Suppressor macrophage treated with lipopolysaccharide for 4 hours (primary cell): ENCODE data around the gene COPRS.

Experiments used
- DNase-seq: peaks from one replicate; pipeline ENCODE4 v3.0.0-alpha.2; 2020

COPRS gene

GRCh38 chr17:31806921-31807320 is 52.1 kb downstream of the COPRS start:
- DNase-seq: no peak

GRCh38 chr17:31803494-31804213 is 55.4 kb downstream of the COPRS start:
- peak; percentile 2 for DNase-seq

GRCh38 chr17:31802502-31802901 is 56.5 kb downstream of the COPRS start:
- peak; percentile 78 for DNase-seq
